GM13977 (cell line): ENCODE data around the gene SHISAL2A.

Source experiments
- DNase-seq: peaks from one replicate; pipeline ENCODE4 v3.0.0; 2012; ENCODE audit warnings: low spot score
- in situ Hi-C: fragments of 300-500 bp; cut with MboI; formaldehyde crosslinking; loops from one replicate; pipeline ENCODE4 v1.12.0; 2022; ENCODE audit warnings: low sequenced_read_pairs, low pct_unique_long_range_greater_than_20kb, mixed read lengths, inconsistent platforms; ENCODE audit not compliant: unreplicated experiment
- TF ChIP-seq, protein P1 (sequence below): IDR thresholded peaks from 2 replicates; pipeline ENCODE4 v1.5.1; 2012; ENCODE audit warnings: mild to moderate bottlenecking, control low read depth; ENCODE audit not compliant: insufficient read depth; ENCODE audit errors: extremely low read depth, missing control alignments

The SHISAL2A gene

DNA sequence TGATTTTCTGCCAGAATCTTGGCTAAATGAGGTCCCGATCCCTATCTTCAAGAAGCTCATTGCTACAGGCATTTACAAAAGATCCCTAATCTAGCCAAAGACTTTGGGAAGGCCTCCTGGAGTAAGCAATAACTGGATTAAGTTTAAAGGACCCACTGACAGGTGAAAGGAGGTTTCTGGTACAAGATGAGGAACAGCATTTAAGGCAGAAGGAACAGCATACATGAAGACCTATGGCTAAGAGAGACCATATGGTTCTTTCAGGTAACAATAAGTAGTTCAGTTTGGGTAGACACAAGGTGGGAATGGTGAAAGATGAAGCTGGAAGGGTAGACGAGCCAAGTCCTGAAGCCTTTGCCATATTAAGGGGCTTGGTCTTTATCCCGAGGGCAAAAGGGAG, 27.8 kb downstream of the SHISAL2A start:
- TF ChIP-seq, protein P1, sequence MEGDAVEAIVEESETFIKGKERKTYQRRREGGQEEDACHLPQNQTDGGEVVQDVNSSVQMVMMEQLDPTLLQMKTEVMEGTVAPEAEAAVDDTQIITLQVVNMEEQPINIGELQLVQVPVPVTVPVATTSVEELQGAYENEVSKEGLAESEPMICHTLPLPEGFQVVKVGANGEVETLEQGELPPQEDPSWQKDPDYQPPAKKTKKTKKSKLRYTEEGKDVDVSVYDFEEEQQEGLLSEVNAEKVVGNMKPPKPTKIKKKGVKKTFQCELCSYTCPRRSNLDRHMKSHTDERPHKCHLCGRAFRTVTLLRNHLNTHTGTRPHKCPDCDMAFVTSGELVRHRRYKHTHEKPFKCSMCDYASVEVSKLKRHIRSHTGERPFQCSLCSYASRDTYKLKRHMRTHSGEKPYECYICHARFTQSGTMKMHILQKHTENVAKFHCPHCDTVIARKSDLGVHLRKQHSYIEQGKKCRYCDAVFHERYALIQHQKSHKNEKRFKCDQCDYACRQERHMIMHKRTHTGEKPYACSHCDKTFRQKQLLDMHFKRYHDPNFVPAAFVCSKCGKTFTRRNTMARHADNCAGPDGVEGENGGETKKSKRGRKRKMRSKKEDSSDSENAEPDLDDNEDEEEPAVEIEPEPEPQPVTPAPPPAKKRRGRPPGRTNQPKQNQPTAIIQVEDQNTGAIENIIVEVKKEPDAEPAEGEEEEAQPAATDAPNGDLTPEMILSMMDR: no peak
- DNase-seq: no peak
- in situ Hi-C loops: no loop called here

DNA sequence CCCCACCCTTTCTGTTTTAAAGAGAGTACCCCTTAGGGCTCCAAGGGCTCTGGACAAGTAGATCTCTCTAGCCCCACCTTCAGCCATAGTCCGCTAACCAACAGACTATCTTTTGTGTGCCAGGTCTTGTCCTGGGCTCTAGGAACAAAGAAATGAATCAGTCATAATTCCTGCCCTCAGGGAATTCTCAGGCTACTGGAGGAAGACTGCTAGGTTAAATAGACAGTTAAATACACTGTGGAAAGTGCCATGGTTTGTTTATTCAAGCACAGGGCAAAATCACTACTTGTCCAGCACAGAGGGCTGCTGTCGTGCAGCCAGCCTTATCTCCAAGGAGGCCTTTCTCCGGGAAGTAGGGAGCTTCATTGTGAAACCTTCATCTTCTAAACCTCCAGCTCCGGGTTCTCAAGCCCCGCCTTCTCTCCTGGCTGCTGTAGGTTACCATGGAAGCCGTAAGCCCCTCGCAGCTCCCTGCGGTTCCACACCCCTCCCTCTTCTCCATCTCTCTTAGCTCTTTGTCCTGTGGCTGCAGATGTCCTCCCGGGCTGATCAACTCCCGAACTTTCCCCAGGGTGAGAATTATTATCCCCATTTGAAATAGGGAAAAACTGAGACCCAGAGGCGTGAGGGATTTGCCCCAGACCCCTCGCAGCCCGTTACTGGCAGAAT, 29.8 kb downstream of the SHISAL2A start:
- in situ Hi-C loops: no loop called here
- TF ChIP-seq, protein P1: no peak
- no peak for DNase-seq

DNA sequence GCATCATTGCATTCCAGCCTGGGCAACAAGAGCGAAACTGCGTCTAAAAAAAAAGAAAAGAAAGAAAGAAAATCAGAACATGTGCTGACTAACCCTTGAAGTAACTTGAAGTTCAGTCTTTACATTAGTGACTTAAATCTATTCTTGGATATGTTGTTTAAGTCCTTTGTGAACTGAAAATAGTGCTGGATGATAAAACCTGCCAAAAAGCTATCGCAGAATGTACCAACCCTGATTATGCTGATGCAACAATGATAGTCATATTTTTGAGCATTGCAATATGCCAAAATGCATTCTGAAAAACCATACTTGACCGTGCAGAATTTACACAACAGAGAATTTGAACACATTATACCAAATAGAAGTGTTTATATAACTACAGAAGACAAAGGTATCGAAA, 30.7 kb downstream of the SHISAL2A start:
- DNase-seq: no peak
- in situ Hi-C loops: no loop called here
- TF ChIP-seq, protein P1: no peak

DNA sequence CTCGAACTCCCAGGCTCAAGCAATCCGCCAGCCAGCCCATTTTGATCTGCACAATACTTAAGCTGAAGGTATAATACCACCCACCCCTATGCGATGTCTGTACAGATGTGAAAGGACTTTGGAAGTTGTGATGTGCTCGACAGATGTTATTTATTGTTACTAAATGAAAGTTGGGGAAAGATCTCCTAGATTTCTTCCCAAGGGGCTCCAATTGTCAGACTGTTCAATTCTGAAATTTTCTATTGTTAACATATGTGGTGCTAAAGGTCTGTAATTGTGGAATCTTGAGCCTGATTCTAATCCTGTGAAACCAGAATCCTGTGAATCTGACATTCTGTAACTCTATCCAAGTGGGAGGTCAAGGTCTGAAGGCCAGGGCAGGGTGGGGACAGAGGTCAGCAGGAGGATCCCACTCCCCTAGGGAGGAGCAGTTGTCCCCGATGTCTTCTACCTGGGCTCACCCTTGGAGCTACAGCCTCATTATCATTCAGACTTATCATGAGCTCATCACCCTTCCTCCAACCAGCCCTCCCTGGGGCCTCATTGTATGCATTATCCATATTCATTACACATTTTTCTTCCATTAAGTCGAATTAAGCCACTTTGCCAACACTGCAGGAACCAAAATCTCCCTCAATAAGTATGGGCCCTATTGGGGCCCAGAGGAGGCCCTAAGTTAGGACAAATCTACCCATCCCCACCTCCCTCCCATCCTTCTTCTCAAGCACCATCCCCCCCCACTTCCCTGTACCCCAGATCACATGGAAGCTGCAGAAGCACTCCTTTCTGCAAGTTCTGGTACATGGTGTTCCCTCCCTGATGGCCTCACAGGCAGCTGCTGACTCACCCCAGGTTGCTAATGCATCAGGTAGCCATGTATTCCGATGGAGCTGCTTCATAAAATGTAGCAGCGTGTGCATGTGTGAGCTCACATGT, 32.3 kb downstream of the SHISAL2A start:
- TF ChIP-seq, protein P1: no peak
- DNase-seq: no peak
- in situ Hi-C loops: no loop called here

DNA sequence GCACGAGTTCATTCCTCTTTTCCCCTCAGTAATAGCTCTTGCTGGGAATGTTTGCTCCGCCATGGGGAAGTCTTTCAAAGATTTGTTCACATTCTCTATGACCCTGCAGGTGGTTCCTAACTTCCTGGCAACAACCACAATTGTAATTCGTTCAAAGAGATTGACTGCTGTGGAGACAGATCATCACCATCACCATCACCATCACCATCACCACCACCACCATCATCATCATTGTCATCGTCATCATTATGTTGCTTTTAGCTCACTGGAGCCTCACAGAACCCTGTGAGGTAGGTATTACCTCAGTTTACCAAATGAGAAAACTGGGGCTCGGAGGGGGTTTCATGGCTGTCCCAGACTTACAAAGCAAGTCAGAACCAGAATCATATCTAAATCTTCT, 34.3 kb downstream of the SHISAL2A start:
- in situ Hi-C loops: no loop called here
- TF ChIP-seq, protein P1: no peak

DNA sequence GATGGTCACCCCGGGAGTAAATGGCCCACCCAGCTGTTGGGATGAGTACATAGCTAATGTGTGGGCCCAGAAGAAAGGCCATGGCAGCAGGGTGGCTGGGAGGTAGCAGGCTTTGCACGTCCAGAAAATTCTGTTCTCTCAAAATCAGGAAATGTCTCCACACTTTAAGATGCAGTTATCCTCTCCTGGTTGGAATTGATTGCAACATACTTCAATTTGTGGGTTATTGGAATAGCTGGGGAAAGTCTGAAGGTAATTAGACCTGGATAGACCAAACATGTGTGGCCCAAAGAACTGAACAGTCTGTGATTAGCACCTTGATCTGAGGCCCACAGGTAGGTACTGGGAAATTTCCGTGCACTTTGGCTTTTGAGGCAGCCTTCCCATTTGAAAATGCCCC, 35.0 kb downstream of the SHISAL2A start:
- in situ Hi-C loops: no loop called here
- DNase-seq: no peak
- TF ChIP-seq, protein P1: no peak

More for the DNA sequence above, 34.3 kb downstream of the SHISAL2A start:
- DNase-seq: no peak
